T-helper 17 cell (primary cell): ENCODE data around the gene JAZF1. TPM values are rescaled to one million over a fixed set of nuclear protein-coding genes. Genes with fewer than 3 reads are reported as not detected.

Source experiments
- ATAC-seq: fragments of 150-1000 bp; cut with Tn5 transposase; 2 replicates; pipeline ENCODE4 v1.10.0; 2021; ENCODE audit warnings: mild to moderate bottlenecking, moderate library complexity
- DNase-seq, 3 donors: peaks; one replicate each; pipeline versions ENCODE4 v3.0.0 to v3.0.0-alpha.2; 2020 to 2021
- H3K9me3 ChIP-seq: one replicate; pipeline ENCODE4 v1.7.0; 2013; ENCODE audit warnings: low read length, mild to moderate bottlenecking; ENCODE audit not compliant: control insufficient read depth, poor library complexity, severe bottlenecking
- H3K27ac Mint-ChIP-seq: one replicate; pipeline ENCODE4 v1.8.0; 2022; ENCODE audit warnings: mild to moderate bottlenecking, moderate library complexity, mixed read lengths
- H3K27me3 Mint-ChIP-seq: one replicate; pipeline ENCODE4 v1.8.0; 2022; ENCODE audit warnings: mixed read lengths
- H3K36me3 Mint-ChIP-seq: one replicate; pipeline ENCODE4 v1.8.0; 2022; ENCODE audit warnings: low read depth, mixed read lengths
- H3K4me1 Mint-ChIP-seq: one replicate; pipeline ENCODE4 v1.8.0; 2022; ENCODE audit warnings: mild to moderate bottlenecking, mixed read lengths
- H3K4me3 Mint-ChIP-seq: one replicate; pipeline ENCODE4 v1.8.0; 2022; ENCODE audit warnings: mild to moderate bottlenecking, moderate library complexity, mixed read lengths
- total RNA-seq, 4 donors: library from RNA in 2 of 4; stranded (reverse) in 2 of 4; gene quantifications; one replicate each; pipeline ENCODE4 v1.2.3 and lab custom pipeline; 2022 to 2026

JAZF1 gene
- total RNA-seq, 2 donors from 2014 or later: 12.4 to 13.4 TPM

DNA sequence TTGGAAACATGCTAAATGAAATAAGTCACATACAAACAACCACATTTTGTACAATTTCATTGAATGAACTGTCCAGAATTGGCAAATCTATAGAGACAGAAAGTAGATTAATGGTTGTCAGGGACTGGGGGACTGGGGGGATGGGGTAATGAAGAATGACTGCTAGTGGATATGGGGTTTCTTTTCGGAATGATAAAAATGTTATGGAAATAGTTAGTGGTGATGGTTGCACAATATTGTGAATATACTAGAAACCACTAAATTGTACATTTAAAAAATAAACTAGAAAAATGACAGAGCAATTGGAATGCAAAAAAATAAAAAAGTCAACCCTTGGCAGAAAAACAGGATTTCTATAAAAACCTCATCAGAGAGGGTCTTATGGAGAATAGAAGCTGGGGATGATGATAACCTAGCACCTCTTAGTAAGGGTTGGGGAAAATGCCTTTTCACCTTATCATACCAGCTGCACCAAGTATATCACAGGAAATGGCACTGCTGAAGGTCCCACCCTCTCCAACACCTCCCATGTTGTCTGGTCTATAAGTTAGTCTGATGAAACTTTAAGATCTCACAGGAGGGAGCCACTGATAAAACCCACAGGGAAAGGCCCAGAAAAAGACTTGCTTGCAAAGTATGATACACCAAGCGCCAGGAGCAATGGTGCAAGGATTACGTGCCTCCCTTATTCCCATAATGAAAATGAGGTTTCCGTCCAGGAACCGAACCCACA, 23.1 kb upstream of the JAZF1 start:
- no peak overlapping the region for H3K27ac Mint-ChIP-seq
- H3K4me3 Mint-ChIP-seq: no peak overlapping the region
- no peak for ATAC-seq

GRCh38 chr7:28202222-28202621, 21.6 kb upstream of the JAZF1 start:
- no peaks in the 10 kb centered on the region for H3K9me3 ChIP-seq
- no peak for DNase-seq
- Mint-ChIP-seq H3K4me1 (no peaks in the 10 kb centered on the region), H3K4me3 (no peak overlapping the region), H3K27ac (no peak overlapping the region), H3K27me3 (peaks cover 20% of the 10 kb centered on the region), H3K36me3 (peaks cover 6% of the 10 kb centered on the region)
- no peak for ATAC-seq

More for the DNA sequence above, 23.1 kb upstream of the JAZF1 start:
- peaks cover 19% of the 10 kb centered on the region for H3K27me3 Mint-ChIP-seq
- peaks cover 6% of the 10 kb centered on the region for H3K36me3 Mint-ChIP-seq
- peaks cover 3% of the 10 kb centered on the region for H3K9me3 ChIP-seq
- H3K4me1 Mint-ChIP-seq: no peaks in the 10 kb centered on the region
- no peak for DNase-seq

DNA sequence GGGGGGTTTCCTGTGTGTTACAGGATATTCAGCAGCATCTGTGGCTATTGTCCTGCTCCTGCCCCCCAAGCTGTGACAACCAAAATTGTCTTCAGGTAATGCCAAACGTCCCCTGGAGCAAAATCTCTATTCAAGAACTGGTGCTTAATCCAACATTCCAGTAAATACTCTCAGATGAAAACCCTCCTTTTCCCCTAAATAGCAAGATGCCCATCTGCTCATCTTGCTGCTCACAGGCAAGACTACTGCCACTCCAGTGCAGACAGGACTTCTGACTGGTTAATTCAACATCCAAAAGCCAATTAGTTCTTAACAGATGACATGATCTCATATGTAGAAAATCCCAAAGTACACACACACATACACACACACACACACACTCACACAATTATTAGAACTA, 20.5 kb upstream of the JAZF1 start:
- Mint-ChIP-seq H3K36me3 (peaks cover 6% of the 10 kb centered on the region), H3K27me3 (peaks cover 31% of the 10 kb centered on the region), H3K27ac (no peak overlapping the region), H3K4me1 (no peaks in the 10 kb centered on the region), H3K4me3 (no peak overlapping the region)
- DNase-seq (no peak), ATAC-seq (no peak)
- no peaks in the 10 kb centered on the region for H3K9me3 ChIP-seq

DNA sequence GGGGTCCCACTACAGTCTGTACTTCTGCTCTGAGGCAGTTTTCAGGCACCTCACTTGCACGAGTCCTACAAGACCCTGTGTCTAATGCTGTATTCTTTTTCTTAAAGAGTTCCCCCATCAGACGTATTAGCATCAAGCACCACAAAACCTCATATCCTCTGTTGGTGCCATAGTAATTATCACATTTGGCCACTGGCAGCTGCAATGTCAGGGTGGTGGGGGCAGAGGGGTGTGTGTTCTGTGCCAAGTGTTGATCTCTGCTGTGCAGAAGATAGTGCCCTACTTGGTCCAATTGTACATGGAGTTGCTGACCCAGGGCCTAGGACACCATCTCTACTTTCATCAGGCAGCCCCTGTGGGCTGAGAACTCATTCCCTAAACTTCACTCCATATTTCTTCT, 20.0 kb upstream of the JAZF1 start:
- ATAC-seq: no peak
- no peak overlapping the region for H3K4me3 Mint-ChIP-seq

DNA sequence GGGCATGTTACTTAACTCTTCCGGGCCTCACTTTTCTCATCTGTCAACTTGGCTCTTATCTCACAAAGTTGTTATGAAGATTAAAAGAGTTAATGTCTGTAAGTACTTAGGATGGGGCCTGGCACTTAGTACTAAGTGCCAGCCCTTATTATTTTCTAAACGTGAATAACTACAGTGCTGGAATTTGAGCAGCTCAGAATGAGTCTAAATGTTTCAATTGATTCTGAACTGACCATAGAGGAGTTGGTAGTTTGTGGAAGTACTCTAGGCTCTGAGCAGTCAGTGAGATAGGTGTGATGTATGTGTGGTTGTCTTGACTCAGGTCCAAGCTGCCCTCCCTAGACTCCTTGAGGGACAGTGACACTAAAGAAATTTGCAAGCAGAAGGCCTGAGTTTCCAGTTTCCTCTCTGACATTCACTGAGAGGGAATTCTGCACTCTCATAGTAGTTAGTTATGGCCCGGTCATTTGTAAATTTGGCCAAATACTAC, 18.5 kb upstream of the JAZF1 start:
- Mint-ChIP-seq H3K27me3 (peaks cover 47% of the 10 kb centered on the region), H3K4me1 (peaks cover 3% of the 10 kb centered on the region), H3K27ac (no peak overlapping the region), H3K4me3 (no peak overlapping the region), H3K36me3 (peaks cover 6% of the 10 kb centered on the region)
- ATAC-seq (no peak), DNase-seq (no peak)
- no peaks in the 10 kb centered on the region for H3K9me3 ChIP-seq

More for the DNA sequence above, 20.0 kb upstream of the JAZF1 start:
- H3K4me1 Mint-ChIP-seq: peaks cover 3% of the 10 kb centered on the region
- DNase-seq: no peak
- H3K36me3 Mint-ChIP-seq: peaks cover 6% of the 10 kb centered on the region
- H3K27me3 Mint-ChIP-seq: peaks cover 36% of the 10 kb centered on the region
- no peak overlapping the region for H3K27ac Mint-ChIP-seq
- H3K9me3 ChIP-seq: no peaks in the 10 kb centered on the region

DNA sequence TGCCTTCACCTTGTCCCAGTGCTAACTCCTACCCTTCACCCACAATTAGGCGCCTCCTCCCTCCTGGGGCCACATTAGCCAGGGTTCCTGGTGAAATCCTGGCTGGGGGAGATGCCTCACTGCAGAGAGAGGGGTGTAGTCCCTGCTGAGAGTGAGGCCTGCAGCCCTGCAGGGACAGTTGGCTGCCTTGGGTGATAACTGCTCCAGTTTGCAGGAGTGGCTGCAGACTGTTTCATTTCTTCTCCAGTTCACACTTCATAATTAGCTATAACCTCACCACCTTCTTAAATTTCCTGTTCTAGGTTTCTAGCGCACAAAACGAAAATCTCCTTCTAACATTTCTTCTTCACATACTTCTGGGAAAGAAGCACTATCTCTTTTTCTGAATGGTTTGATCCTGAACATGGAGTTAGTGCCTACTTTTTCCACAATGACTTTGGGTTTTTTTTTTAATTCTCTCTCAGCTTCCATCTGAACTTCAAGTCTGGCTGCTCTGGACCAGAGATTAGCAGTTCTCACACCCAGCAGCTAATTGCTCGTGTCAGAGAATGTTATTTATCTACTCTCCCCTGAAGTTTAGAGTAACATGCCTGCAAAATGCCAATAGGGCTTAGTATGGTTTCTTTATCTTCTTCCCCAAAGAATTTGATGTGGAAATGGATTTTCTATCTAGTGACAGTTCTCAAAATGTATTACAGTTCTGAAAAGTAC, 15.5 kb upstream of the JAZF1 start:
- H3K4me3 Mint-ChIP-seq: no peak overlapping the region
- no peak for ATAC-seq
- H3K9me3 ChIP-seq: no peaks in the 10 kb centered on the region

DNA sequence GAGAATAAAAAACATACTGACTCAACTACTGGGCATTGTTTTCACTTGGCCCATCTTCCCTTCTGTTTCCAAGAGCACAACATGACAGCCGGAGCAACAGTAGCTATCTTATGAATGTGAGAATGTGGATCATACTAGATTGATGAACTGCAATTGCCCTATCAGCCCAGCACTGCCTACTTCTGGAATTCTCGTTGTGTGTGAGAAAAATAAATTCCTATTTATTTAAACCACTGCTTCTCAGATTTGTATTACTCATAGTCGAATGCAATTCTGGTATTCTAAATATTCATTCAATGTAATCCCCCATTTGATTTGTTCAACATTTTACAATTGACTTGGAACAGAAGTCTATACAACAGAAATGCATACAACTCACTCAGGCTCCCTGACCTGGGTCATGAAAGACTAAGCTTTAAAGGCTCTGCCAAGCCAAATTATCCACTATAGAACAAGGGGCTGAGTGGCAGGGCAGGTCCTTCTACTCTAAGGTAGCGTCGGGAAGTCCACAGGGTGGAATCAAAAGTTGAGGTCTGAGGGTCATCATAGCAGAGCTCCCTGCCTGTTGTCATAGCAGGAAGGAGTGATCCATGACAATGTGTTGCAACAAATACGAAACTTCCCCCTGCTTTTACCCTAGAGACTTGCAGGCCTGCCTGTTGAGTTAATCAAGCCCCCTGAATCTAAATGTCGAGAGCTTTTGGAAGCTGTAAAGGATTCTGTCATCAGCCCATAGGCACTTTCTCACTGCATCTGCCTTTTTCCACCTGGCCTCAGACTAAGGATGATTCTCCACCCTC, 12.4 kb upstream of the JAZF1 start:
- H3K4me3 Mint-ChIP-seq: no peak overlapping the region
- H3K27me3 Mint-ChIP-seq: peaks cover 60% of the 10 kb centered on the region
- no peak for DNase-seq
- no peak overlapping the region for H3K27ac Mint-ChIP-seq
- H3K36me3 Mint-ChIP-seq: peaks cover 2% of the 10 kb centered on the region
- no peaks in the 10 kb centered on the region for H3K9me3 ChIP-seq
- no peak for ATAC-seq
- peaks cover 8% of the 10 kb centered on the region for H3K4me1 Mint-ChIP-seq

More for the DNA sequence above, 15.5 kb upstream of the JAZF1 start:
- no peak for DNase-seq
- Mint-ChIP-seq H3K27me3 (peaks cover 49% of the 10 kb centered on the region), H3K36me3 (peaks cover 6% of the 10 kb centered on the region), H3K4me1 (peaks cover 5% of the 10 kb centered on the region), H3K27ac (no peak overlapping the region)

- Mint-ChIP-seq H3K27me3 (peaks cover 56% of the 10 kb centered on the region), H3K27ac (no peak overlapping the region), H3K4me3 (no peak overlapping the region), H3K36me3 (peaks cover 2% of the 10 kb centered on the region), H3K4me1 (peaks cover 8% of the 10 kb centered on the region)
- no peak for DNase-seq
- no peak for ATAC-seq
- H3K9me3 ChIP-seq: no peaks in the 10 kb centered on the region
Observed at GRCh38 chr7:28191751-28192150, 11.2 kb upstream of the JAZF1 start.

DNA sequence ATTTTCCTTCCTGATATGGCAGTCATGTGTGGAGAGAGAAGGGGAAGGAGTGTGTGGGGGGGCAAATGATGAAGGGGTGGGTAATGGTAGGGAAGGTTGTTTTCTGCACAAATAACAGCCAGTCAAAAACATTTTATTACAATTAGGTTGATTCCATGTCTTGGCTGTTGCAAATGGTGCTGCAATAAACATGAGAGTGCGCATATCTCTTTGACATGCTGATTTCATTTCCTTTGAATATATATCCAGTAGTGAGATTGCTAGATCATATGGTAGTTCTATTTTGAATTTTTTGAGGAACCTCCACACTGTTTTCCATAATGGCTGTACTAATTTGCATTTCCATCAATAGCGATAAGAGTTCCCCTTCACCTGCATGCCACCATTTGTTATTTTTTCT, 10.6 kb upstream of the JAZF1 start:
- H3K36me3 Mint-ChIP-seq: peaks cover 2% of the 10 kb centered on the region
- ATAC-seq: no peak
- no peak overlapping the region for H3K4me3 Mint-ChIP-seq
- DNase-seq: no peak
- peaks cover 8% of the 10 kb centered on the region for H3K4me1 Mint-ChIP-seq
- peaks cover 50% of the 10 kb centered on the region for H3K27me3 Mint-ChIP-seq
- no peak overlapping the region for H3K27ac Mint-ChIP-seq
- H3K9me3 ChIP-seq: no peaks in the 10 kb centered on the region

DNA sequence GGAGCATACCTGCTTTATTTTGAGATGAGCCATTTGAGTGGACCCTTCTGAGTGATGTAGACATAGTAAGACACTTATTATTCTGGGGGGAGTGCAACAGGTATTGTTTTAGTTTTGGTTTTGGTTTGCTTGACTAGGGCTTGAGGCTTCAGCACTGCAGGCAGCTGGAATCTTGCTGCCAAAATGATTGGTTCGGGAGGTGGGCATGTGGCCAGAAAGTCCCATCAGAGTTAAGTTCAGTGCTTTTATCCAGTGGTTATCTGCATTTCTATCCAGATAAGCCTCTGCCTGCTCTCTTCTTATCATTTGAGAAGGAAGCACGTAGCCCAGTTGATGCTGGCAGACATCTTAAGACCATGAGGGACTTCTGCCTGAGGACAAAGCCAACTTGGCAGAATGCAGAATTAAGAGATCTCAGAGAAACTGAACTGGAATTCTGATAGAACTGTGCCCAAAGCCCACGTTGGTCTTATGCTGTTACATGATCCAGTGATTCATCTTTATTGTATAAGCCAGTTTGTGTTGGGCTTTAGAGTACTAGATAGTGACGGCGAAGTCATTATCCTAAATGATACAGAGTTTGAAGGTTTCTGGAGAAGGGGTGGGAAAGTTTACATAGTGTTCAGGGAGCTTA, 9.6 kb upstream of the JAZF1 start:
- Mint-ChIP-seq H3K4me3 (peak overlapping the region; percentile 56), H3K27ac (no peak overlapping the region), H3K4me1 (peaks cover 5% of the 10 kb centered on the region), H3K27me3 (peaks cover 42% of the 10 kb centered on the region), H3K36me3 (peaks cover 2% of the 10 kb centered on the region)
- ATAC-seq (no peak), DNase-seq (no peak)
- no peaks in the 10 kb centered on the region for H3K9me3 ChIP-seq

GRCh38 chr7:28187012-28187411, 6.4 kb upstream of the JAZF1 start:
- DNase-seq: no peak
- no peak overlapping the region for H3K27ac Mint-ChIP-seq
- no peaks in the 10 kb centered on the region for H3K9me3 ChIP-seq
- peaks cover 2% of the 10 kb centered on the region for H3K36me3 Mint-ChIP-seq
- no peak for ATAC-seq
- H3K4me3 Mint-ChIP-seq: no peak overlapping the region
- peaks cover 34% of the 10 kb centered on the region for H3K27me3 Mint-ChIP-seq
- H3K4me1 Mint-ChIP-seq: peaks cover 5% of the 10 kb centered on the region

- peaks cover 7% of the 10 kb centered on the region for H3K27me3 Mint-ChIP-seq
- no peak overlapping the region for H3K27ac Mint-ChIP-seq
Observed at GRCh38 chr7:28183627-28184026, 3.0 kb upstream of the JAZF1 start.

DNA sequence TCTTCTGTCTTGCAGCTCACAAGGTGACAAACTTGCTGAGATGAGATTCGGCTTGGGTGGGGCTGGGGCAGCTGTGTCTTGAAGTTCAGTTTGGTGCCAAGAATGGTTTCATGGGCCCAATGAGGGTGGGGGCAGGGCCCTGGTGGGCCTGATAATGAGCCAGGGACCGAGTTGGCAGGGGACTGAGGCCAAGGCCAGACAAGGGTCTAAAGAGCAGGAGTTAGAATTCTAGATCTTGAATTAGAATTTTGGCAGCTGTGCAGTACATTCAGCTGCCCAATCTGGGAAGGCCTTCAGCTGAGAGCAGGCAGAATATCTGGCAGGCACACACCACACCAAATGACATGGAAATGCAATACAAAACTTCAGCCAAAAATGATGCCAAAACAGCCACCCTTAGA, 1.5 kb upstream of the JAZF1 start:
- peaks cover 14% of the 10 kb centered on the region for H3K4me1 Mint-ChIP-seq
- H3K9me3 ChIP-seq: no peaks in the 10 kb centered on the region
- H3K36me3 Mint-ChIP-seq: no peaks in the 10 kb centered on the region
- peak overlapping the region; percentile 96 for H3K4me3 Mint-ChIP-seq
- H3K27ac Mint-ChIP-seq: no peak overlapping the region
- DNase-seq (no peak), ATAC-seq (no peak)
- H3K27me3 Mint-ChIP-seq: no peaks in the 10 kb centered on the region

More at GRCh38 chr7:28183627-28184026, 3.0 kb upstream of the JAZF1 start:
- DNase-seq (no peak), ATAC-seq (no peak)
- peaks cover 10% of the 10 kb centered on the region for H3K4me1 Mint-ChIP-seq
- no peak overlapping the region for H3K4me3 Mint-ChIP-seq
- no peaks in the 10 kb centered on the region for H3K9me3 ChIP-seq
- no peaks in the 10 kb centered on the region for H3K36me3 Mint-ChIP-seq
